Uterus (tissue), 4 donors: ENCODE measurements around the gene MMAB. TPM values are rescaled to one million over a fixed set of nuclear protein-coding genes. Genes with fewer than 3 reads are reported as not detected.

Experiments used
- DNase-seq, 2 donors: peaks; one replicate each; pipeline ENCODE4 v3.0.0-alpha.2; 2019 to 2020
- H3K27ac ChIP-seq, 2 donors: fragments of 200-600 bp; sonication (generic); 1 replicate in 1 of 2; 2 replicates in 1 of 2; pipeline ENCODE4 v1.5.1; 2016 to 2018
- H3K27me3 ChIP-seq, 2 donors: fragments of 200-600 bp; sonication (generic); one replicate each; pipeline ENCODE4 v1.5.1; 2018 to 2019; ENCODE audit warnings: control low read depth in 1 of 2
- H3K36me3 ChIP-seq, 2 donors: fragments of 200-600 bp; sonication (generic); one replicate each; pipeline ENCODE4 v1.5.1; 2019; ENCODE audit warnings: control low read depth in 1 of 2
- H3K4me1 ChIP-seq, 2 donors: fragments of 200-600 bp; sonication (generic); one replicate each; pipeline ENCODE4 v1.5.1; 2018 to 2019; ENCODE audit warnings: control low read depth in 1 of 2
- H3K4me3 ChIP-seq, 2 donors: fragments of 200-600 bp; sonication (generic); 1 replicate in 1 of 2; 2 replicates in 1 of 2; pipeline ENCODE4 v1.5.1; 2018 to 2019; ENCODE audit warnings: mild to moderate bottlenecking in 1 of 2
- H3K9me3 ChIP-seq, 2 donors: fragments of 200-600 bp; sonication (generic); one replicate each; pipeline ENCODE4 v1.5.1; 2019; ENCODE audit warnings: control low read depth in 1 of 2
- POLR2A ChIP-seq, 2 donors: fragments of 450-650 bp; IDR thresholded peaks; one replicate each; pipeline ENCODE4 v1.6.1; 2016; ENCODE audit warnings: antibody characterized with exemption in 2 of 2, mild to moderate bottlenecking in 1 of 2, moderate library complexity in 1 of 2
- intact Hi-C: fragments of 100-400 bp; cut with DNase I; formaldehyde crosslinking; loops from one replicate; pipeline ENCODE4 v1.15.1; 2023; ENCODE audit warnings: low total_unique reads
- total RNA-seq, 4 donors: library from RNA; depleted of rRNA in 3 of 4; stranded (reverse); fragments of >200 nt in 3 of 4; gene quantifications; one replicate each; pipeline versions ENCODE4 v1.1.0 to v1.2.4, GENCODE V29; 2014 to 2023
- TF ChIP-seq, protein P1 (sequence below), 4 experiments: fragments of 200-600 bp in 2 of 4; fragments of 450-650 bp in 2 of 4; sonication (generic) in 2 of 4; IDR thresholded peaks; one replicate each; pipeline ENCODE4 v1.5.1; 2016 to 2019; ENCODE audit warnings: antibody characterized with exemption in 4 of 4, mild to moderate bottlenecking in 2 of 4, moderate library complexity in 1 of 4
- donor health status: DM: yes; HTN: yes; CAD: no.

MMAB gene
- total RNA-seq, 4 donors from 2014 or later, result 15.0 to 234 (median 21.5) TPM

- intact Hi-C loops, result no loop called here
- Histone ChIP-seq H3K9me3 (no peaks in the 10 kb centered on the region), H3K27ac (no peak overlapping the region), H3K4me3 (no peak overlapping the region), H3K36me3 (no peaks in the 10 kb centered on the region), H3K4me1 (no peaks in the 10 kb centered on the region), H3K27me3 (no peaks in the 10 kb centered on the region)
- no peak for DNase-seq
- no peak for TF ChIP-seq POLR2A (IDR thresholded peaks at IDR 0.05)
- TF ChIP-seq, protein P1, sequence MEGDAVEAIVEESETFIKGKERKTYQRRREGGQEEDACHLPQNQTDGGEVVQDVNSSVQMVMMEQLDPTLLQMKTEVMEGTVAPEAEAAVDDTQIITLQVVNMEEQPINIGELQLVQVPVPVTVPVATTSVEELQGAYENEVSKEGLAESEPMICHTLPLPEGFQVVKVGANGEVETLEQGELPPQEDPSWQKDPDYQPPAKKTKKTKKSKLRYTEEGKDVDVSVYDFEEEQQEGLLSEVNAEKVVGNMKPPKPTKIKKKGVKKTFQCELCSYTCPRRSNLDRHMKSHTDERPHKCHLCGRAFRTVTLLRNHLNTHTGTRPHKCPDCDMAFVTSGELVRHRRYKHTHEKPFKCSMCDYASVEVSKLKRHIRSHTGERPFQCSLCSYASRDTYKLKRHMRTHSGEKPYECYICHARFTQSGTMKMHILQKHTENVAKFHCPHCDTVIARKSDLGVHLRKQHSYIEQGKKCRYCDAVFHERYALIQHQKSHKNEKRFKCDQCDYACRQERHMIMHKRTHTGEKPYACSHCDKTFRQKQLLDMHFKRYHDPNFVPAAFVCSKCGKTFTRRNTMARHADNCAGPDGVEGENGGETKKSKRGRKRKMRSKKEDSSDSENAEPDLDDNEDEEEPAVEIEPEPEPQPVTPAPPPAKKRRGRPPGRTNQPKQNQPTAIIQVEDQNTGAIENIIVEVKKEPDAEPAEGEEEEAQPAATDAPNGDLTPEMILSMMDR (IDR thresholded peaks at IDR 0.05), result no peak
Measured at GRCh38 chr12:109525279-109525585, 48.1 kb downstream of the MMAB start.

DNA sequence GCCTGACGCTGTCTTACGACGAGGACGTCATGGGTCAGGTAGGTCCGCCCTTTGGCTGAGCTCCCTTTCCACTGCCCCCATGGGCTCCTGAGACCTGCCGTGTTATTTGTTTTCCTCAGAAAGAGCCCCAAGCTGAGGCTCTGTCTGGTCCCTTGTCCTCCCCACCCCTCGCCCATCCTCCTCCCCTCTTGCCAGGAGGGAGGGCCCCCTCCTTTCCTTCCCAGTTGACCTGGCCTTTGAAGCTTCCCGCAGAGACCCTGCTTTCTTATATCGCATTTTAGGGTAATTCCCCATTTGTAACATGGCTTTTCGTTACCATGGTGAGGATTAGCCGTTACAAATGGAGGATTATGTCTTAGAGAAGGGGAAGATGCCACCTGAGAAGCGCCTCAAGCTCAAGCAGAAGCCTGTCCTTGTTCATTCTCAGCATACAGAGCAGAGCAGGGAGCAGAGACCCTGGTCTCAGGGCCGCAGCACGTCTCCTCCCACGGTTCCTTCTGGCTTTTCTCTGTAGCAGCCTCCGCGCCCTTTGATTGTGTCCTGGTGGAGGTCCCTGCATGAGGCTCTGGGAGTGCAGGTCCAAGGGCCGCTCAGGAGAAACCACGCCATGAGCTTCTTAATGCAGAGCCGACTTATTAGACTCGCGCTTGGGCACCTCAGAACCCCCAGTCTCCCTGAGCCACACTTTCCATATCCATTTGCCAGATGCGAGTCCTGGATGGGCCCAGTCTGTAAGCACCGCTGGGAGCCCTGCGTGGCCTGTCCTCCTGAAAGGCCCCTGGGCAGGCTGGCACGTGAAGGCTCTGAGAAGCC lies 48.6 kb downstream of the MMAB start:
- DNase-seq, result no peak
- no peaks in the 10 kb centered on the region for H3K27me3 ChIP-seq
- TF ChIP-seq, protein P1 (IDR thresholded peaks at IDR 0.05), result no peak
- no peak for TF ChIP-seq POLR2A (IDR thresholded peaks at IDR 0.05)
- no peaks in the 10 kb centered on the region for H3K9me3 ChIP-seq
- intact Hi-C loops, result no loop called here
- H3K4me3 ChIP-seq, result no peak overlapping the region
- H3K27ac ChIP-seq, result no peak overlapping the region
- no peaks in the 10 kb centered on the region for H3K36me3 ChIP-seq
- H3K4me1 ChIP-seq, result no peaks in the 10 kb centered on the region

- H3K4me1 ChIP-seq, result no peaks in the 10 kb centered on the region
- intact Hi-C loops, result no loop called here
- TF ChIP-seq, protein P1 (IDR thresholded peaks at IDR 0.05), result no peak
- no peak for TF ChIP-seq POLR2A (IDR thresholded peaks at IDR 0.05)
- H3K4me3 ChIP-seq, result no peak overlapping the region
- DNase-seq, result no peak
- H3K9me3 ChIP-seq, result no peaks in the 10 kb centered on the region
- H3K36me3 ChIP-seq, result no peaks in the 10 kb centered on the region
- no peak overlapping the region for H3K27ac ChIP-seq
- no peaks in the 10 kb centered on the region for H3K27me3 ChIP-seq
Measured at GRCh38 chr12:109523504-109523903, 49.8 kb downstream of the MMAB start.

DNA sequence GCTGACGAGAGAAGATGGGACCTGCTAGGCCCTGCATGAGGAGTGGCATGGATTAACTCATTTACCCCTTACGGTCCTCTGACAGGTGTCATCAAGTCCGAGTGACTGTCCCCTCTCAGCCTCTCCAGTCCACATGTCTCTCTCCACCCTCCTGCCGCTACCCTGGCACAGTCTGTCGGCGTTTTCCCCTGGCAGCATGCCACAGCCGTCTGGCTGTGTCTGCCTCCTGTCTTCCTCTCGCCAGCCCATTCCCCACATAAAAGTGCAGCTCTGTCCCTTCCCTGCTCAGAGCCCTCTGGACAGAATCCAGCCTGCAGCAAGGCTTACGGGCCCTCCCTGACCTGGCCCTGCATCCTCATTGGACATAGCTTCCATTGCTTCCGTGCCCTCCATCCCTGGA lies 50.2 kb downstream of the MMAB start:
- H3K36me3 ChIP-seq, result no peaks in the 10 kb centered on the region
- H3K9me3 ChIP-seq, result no peaks in the 10 kb centered on the region

GRCh38 chr12:109521831-109522230 lies 51.5 kb downstream of the MMAB start:
- H3K9me3 ChIP-seq, result no peaks in the 10 kb centered on the region
- no peak overlapping the region for H3K27ac ChIP-seq
- no peak for DNase-seq
- H3K4me3 ChIP-seq, result no peak overlapping the region
- no peaks in the 10 kb centered on the region for H3K36me3 ChIP-seq
- no peaks in the 10 kb centered on the region for H3K27me3 ChIP-seq
- H3K4me1 ChIP-seq, result no peaks in the 10 kb centered on the region
- TF ChIP-seq, protein P1 (IDR thresholded peaks at IDR 0.05), result no peak
- no peak for TF ChIP-seq POLR2A (IDR thresholded peaks at IDR 0.05)
- intact Hi-C loops, result no loop called here

More for the DNA sequence above, 50.2 kb downstream of the MMAB start:
- no peaks in the 10 kb centered on the region for H3K4me1 ChIP-seq
- no peak overlapping the region for H3K27ac ChIP-seq
- intact Hi-C loops, result no loop called here
- H3K4me3 ChIP-seq, result no peak overlapping the region
- no peak for TF ChIP-seq POLR2A (IDR thresholded peaks at IDR 0.05)
- TF ChIP-seq, protein P1 (IDR thresholded peaks at IDR 0.05), result no peak
- DNase-seq, result no peak
- H3K27me3 ChIP-seq, result no peaks in the 10 kb centered on the region
